DOHH2 (cell line): ENCODE results near the gene ZBED1.

Experiments
- EZH2phosphoT487 ChIP-seq: fragments of 200-600 bp; sonication (generic); IDR thresholded peaks from 2 replicates; pipeline ENCODE4 v1.6.1; 2017; ENCODE audit warnings: borderline replicate concordance, mild to moderate bottlenecking, antibody characterized with exemption, low read length, moderate library complexity, mixed read lengths
- TF ChIP-seq, protein P1 (sequence below): fragments of 200-600 bp; sonication (generic); IDR thresholded peaks from one replicate; pipeline ENCODE4 v1.5.1; 2014; ENCODE audit warnings: antibody characterized with exemption, mild to moderate bottlenecking, low read depth, low read length; ENCODE audit not compliant: poor library complexity, severe bottlenecking

- TF ChIP-seq, protein P1, sequence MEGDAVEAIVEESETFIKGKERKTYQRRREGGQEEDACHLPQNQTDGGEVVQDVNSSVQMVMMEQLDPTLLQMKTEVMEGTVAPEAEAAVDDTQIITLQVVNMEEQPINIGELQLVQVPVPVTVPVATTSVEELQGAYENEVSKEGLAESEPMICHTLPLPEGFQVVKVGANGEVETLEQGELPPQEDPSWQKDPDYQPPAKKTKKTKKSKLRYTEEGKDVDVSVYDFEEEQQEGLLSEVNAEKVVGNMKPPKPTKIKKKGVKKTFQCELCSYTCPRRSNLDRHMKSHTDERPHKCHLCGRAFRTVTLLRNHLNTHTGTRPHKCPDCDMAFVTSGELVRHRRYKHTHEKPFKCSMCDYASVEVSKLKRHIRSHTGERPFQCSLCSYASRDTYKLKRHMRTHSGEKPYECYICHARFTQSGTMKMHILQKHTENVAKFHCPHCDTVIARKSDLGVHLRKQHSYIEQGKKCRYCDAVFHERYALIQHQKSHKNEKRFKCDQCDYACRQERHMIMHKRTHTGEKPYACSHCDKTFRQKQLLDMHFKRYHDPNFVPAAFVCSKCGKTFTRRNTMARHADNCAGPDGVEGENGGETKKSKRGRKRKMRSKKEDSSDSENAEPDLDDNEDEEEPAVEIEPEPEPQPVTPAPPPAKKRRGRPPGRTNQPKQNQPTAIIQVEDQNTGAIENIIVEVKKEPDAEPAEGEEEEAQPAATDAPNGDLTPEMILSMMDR = no peak
- no peak for TF ChIP-seq EZH2phosphoT487
Measured at GRCh38 chrX:2486476-2487133, 14.2 kb downstream of the ZBED1 start.
